Activated gamma-delta T cell treated with anti-CD3 and anti-CD28 coated beads, Interleukin-2, amount 50 U/mL, for 16 hours (primary cell): Measurements from ENCODE around the gene SPECC1L.

Source experiments
- DNase-seq: peaks from one replicate; pipeline ENCODE4 v3.0.0-alpha.2; 2020; ENCODE audit warnings: low read depth

SPECC1L gene

GRCh38 chr22:24325105-24325757, 54.6 kb downstream of the SPECC1L start:
- DNase-seq, result no peak

DNA sequence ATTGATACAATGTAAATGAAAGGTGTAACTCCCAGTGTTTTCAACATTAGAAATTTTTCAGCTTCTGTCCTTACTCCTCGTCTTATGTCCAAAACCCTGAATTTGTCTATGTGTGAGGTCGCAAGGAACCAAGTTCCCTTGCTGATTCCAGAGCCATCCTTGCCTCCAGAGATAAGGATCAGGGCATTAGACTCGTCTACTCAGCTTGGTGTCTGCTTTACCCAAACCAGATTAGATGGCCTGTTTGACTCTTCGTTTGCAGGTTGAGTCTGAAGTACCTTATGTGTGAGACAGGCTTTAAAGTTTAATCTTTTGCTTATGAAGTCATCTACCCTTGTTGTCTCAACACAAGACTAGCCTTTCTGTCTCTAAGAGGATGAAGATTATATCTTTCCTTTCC, 55.6 kb downstream of the SPECC1L start:
- DNase-seq, result no peak

DNA sequence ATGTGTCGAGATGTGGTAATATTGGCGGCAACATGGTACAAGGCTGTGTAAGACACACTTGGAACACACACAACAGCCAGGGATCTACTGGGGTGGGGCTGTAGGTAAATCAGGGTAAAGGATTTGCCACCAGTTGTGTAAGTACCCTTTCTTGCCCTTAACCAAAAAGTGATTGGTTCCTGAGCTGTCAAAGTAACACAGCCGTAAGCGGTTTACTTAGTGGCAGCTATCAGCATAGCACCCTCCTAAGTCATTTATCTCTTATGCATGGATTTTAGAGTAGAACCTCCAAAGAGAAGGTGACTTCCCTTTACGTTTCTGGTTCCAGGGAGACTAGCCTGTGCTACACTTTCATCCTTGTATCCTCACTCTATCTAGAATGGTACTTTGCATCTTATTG, 57.2 kb downstream of the SPECC1L start:
- no peak for DNase-seq

DNA sequence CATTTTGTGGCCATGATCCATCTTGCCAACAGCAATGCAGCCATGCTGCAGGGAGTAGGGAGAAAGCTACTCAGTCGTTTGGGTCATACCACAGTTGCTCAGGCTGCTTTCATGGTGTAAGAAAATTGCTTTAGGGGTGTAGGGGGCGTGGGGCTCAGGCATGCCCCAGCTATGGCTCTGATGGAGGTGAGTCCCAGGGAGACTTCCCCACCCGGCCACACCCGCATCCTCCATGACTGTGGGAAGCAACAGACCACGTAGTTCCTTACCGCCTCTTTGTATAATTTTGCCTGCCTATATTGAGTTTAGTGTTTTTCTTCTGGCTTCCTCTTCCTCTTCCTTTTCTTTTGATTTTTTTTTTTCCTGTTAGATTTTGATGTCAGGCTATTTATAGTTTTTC, 58.8 kb downstream of the SPECC1L start:
- no peak for DNase-seq

DNA sequence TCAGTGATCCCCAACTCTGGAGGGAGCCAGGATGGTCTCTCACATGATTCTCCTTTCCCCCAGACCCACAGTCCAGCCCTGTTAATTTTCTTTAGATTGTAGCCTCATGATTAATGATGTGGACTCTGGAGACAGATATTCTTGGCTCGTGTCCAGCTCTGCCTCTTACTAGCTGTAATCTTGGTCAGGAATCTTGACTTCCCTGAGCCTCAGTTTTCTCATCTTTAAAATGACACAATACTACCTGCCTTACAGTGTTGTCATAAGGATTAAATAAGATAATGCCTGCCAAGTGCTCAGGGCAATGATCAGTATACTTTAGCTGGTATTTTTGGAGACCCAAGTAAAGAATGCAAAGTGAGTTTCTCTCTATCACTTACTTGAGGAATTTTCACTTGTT, 60.0 kb downstream of the SPECC1L start:
- DNase-seq, result no peak

DNA sequence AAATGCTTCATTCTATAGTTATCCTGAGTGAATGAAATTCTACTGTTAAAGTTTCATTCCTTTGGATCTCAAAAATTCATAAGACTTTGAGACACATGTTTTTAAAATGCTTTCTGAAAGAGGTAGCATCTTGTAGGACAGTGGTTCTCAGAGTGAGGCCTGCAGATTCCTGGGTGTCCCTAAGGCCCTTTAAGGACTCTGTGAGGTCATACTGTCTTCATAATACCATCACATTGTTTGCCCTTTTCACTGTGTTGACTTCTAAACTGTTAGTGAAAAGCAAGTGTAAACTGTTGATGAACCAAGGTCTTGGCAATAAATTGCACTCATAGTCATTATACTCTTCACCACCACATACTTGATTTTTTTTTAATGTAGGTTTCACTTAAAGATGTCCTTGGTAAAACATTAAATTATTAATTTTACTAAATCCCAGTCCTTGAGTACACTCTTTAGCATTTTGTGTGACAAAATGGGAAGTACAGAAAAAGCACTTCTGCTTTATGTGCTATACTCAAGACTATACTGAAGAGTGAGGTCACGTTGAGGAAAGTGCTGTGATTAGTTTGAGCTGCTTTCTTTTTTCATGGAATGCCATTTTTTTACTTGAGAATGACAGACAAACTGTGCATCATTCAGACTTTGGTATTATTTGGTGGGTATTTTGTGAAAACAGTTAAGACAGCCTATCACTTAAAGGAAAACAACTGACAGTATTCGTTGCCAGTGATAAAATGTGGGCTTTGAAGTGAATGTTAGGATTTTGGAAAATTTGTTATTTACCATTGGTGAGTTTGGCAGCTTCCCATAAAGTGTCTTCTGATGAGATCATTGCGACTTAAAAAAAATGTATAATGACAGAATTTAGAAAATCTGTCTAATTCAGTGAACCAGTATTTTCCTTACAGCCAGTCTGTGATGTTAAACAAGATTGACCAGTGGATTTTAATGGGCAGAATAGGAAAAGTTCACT, 61.1 kb downstream of the SPECC1L start:
- no peak for DNase-seq

DNA sequence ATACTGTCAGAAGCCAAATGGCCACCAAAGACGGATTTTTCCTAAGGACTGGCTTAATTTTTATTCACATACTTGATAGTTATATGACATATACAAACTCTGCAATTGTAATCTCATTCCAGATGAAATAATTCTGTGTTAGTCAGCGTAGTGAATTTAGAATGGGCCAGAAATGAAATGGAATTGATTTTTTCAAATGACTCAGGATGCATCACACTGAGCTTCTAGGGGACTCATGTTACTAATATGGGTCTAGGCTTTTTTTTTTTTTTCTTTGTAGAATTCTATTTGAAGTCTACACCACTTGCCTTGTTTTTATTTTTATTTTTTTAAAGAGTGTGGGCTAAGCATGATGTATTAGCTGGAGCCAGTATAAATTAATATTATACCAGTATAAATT, 62.7 kb downstream of the SPECC1L start:
- no peak for DNase-seq

DNA sequence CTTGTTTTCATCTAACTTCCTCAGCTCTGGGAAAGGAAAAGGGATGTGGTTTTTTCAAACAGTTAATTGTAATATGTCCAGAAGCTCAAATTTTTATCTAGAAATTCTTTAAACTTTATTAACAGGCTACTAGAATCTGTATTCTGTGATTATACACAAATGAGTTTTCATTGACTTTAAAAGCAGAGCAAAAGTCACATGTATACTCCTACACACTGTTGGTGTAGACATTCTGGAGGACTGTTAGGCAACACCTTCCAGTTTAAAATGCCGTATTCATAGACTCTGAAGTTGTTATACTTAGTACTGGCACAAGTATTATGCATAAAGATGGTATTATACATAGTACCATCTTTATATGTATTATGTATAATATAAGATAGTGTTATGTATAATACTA, 64.9 kb downstream of the SPECC1L start:
- DNase-seq, result no peak

DNA sequence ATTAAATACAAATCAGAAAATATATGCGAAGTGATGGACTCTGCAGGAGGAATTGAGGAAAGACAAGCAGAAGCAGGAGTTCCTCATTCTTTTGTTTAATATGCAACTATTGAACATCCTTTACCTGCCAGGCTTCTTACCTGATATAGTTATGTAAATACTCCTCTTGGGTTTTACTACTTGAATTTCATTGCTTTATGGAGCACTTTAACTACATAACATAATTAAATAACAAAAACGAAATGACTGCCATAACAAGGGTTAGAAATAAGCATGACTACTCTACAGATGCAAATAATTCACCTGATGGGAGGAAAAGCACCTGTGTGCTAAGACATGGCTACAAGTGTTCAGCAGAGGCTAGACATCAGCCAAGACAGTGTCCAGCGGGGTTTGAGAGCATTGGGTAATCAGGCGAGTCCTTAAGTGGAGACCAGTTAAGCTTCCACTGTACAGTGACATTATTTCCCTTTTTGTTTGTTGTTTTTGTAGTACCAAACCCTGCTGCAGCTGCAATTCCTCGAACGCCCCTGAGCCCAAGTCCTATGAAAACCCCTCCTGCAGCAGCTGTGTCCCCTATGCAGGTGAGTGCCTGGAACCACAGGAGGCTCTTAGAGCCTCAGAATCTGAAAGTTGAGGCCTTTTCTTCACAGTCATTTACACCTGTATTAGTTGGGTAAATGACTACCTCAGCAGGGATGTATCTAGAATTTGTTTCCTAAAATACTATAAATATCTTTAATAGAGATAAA, 67.4 kb downstream of the SPECC1L start:
- DNase-seq, result no peak

GRCh38 chr22:24338726-24339451, 68.3 kb downstream of the SPECC1L start:
- no peak for DNase-seq

- DNase-seq, result no peak
These were observed 68.8 kb downstream of the SPECC1L start for GRCh38 chr22:24339452-24339747.

GRCh38 chr22:24341627-24342026, 71.0 kb downstream of the SPECC1L start:
- DNase-seq, result no peak

DNA sequence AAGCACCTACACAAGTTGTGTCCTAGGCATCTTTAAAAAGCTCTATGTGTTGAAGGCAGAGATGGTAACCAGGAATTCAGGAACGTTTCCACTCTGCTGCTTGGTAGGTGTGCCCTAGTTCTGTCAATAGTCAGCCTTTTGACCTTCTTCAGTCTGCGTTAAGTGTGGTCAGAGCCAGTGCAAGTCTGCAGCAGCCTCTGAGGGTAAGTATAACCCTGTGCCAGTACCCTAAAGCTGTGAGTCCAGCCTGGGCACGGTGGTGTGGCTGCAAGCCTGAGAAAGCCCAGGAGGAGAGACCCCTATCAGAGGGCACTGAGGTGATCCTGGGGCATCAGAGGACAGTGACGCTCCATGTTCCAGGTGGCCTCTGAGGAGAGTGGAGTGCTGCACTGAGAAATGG, 80.0 kb downstream of the SPECC1L start:
- DNase-seq, result no peak

DNA sequence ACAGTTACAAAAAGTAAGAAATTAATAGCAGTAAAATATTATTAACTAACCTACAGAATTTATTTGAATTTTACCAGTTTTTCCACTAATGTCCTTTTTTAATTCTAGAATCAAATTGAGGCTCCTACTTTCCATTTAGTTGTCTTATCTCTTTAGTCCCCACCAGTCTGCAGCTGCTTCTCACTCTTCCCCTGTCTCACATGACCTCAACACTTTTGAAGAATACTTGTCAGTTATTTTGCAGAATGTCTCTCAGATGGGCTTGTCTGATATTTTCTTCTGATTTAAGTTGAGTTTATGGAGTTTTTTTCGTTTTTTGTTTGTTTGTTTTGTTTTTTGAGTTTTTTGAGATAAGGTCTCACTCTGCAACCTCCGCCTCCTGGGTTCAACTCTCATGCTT, 82.5 kb downstream of the SPECC1L start:
- DNase-seq, result no peak

- DNase-seq, result no peak
These were observed 84.9 kb downstream of the SPECC1L start for GRCh38 chr22:24355574-24355973.

- DNase-seq, result no peak
These were observed 86.9 kb downstream of the SPECC1L start for GRCh38 chr22:24357547-24357946.

DNA sequence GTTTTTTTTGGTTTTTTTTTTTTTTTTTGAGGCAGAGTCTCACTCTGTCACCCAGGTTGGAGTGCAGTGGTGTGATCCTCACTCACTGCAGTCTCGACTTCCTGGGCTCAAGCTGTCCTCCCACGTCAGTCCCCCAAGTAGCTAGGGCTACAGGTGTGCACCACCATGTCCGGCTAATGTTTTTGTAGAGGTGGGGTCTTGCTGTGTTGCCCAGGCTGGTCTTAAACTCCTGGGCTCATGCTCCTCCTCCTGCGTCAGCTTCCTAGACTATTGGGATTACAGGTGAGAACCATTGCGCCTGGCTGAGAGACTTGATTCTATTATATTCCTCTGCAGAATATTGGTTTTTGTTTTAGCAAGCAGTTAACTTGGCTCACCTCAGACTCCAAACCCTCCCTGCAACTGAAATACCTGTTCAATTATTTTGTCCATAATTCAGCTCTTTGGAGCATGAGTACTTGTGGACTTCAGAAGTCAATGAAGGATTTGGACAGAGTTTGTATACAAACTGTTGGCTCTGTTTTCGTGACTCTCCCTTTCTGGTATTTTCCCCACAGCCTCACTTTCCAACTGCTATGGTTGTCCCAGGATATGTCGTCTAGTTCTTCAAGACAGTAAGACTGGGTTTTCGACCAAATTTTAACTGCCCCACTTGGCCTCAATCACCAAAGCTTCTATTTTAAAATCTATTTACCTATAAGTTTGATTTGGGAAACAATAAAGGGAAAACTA, 87.6 kb downstream of the SPECC1L start:
- no peak for DNase-seq

DNA sequence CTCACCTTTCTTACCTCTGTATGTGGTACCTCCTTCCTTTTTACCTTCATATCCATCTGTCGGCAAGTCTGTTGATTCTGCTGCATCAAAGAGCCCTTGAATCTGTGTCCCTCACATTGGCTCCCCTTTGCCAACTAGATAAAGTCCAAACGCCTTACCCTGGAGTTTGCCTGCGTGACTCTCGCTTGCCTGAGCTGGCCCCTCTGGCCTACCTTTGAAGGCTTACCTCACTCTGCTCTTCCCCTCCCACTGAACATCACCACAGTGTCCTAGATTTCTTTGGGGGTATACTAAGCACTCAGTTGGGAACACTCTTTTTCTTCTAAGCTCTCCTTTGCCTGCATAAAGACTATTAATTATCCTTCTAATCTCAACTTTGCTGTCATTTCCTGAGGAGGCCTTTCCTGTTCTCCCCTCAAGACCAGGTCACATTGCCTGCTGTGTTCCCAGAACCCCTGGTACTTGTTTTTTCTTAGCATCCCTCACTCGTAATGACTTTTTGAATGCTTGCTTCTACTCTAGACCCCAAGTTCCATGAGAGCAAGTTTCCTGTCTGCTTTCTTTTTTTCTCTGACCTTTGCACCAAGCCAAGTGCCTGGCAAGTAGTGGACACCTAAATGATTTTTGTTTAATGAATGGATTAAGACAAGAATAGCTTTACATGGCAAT, 89.0 kb downstream of the SPECC1L start:
- no peak for DNase-seq

GRCh38 chr22:24361976-24362646, 91.5 kb downstream of the SPECC1L start:
- no peak for DNase-seq

- no peak for DNase-seq
These were observed 92.6 kb downstream of the SPECC1L start for GRCh38 chr22:24363243-24363642.
